ENCODE data around the gene NUDCD3. TPM values are rescaled to one million over a fixed set of nuclear protein-coding genes. Genes with fewer than 3 reads are reported as not detected.

Gene NUDCD3
- total RNA-seq, 4 donors from 2014 or later: 28.5 to 115 (median 52.6) TPM

GRCh38 chr7:44375236-44375699 lies 115.2 kb downstream of the NUDCD3 start:
- Histone ChIP-seq H3K4me1 (no peaks in the 10 kb centered on the region), H3K36me3 (no peaks in the 10 kb centered on the region), H3K27ac (no peak overlapping the region), H3K4me3 (no peak overlapping the region), H3K9me3 (no peaks in the 10 kb centered on the region), H3K27me3 (no peaks in the 10 kb centered on the region)
- DNase-seq: no peak
- no peak for TF ChIP-seq POLR2A (IDR thresholded peaks at IDR 0.05)
- TF ChIP-seq CTCF (IDR thresholded peaks at IDR 0.05): no peak
- intact Hi-C loops (cut with DNase I; ENCODE audit: low total_unique reads): no loop called here

- H3K9me3 ChIP-seq: no peaks in the 10 kb centered on the region
- intact Hi-C loops (cut with DNase I; ENCODE audit: low total_unique reads): no loop called here
- H3K36me3 ChIP-seq: no peaks in the 10 kb centered on the region
- no peak for DNase-seq
- no peaks in the 10 kb centered on the region for H3K4me1 ChIP-seq
- no peak overlapping the region for H3K4me3 ChIP-seq
- no peaks in the 10 kb centered on the region for H3K27me3 ChIP-seq
- no peak overlapping the region for H3K27ac ChIP-seq
- no peak for TF ChIP-seq CTCF (IDR thresholded peaks at IDR 0.05)
- TF ChIP-seq POLR2A (IDR thresholded peaks at IDR 0.05): no peak
These were observed 116.3 kb downstream of the NUDCD3 start for GRCh38 chr7:44374007-44374763.

GRCh38 chr7:44373418-44373740 lies 117.1 kb downstream of the NUDCD3 start:
- Histone ChIP-seq H3K4me3 (no peak overlapping the region), H3K4me1 (no peaks in the 10 kb centered on the region), H3K9me3 (no peaks in the 10 kb centered on the region), H3K36me3 (no peaks in the 10 kb centered on the region), H3K27me3 (no peaks in the 10 kb centered on the region), H3K27ac (no peak overlapping the region)
- TF ChIP-seq CTCF (IDR thresholded peaks at IDR 0.05) (no peak), POLR2A (IDR thresholded peaks at IDR 0.05) (no peak)
- no peak for DNase-seq
- intact Hi-C loops (cut with DNase I; ENCODE audit: low total_unique reads): no loop called here

- Histone ChIP-seq H3K36me3 (no peaks in the 10 kb centered on the region), H3K4me1 (no peaks in the 10 kb centered on the region), H3K4me3 (no peak overlapping the region), H3K27ac (no peak overlapping the region), H3K9me3 (no peaks in the 10 kb centered on the region), H3K27me3 (no peaks in the 10 kb centered on the region)
- TF ChIP-seq CTCF (IDR thresholded peaks at IDR 0.05) (no peak), POLR2A (IDR thresholded peaks at IDR 0.05) (no peak)
- DNase-seq: no peak
- intact Hi-C loops (cut with DNase I; ENCODE audit: low total_unique reads): no loop called here
These were observed 117.7 kb downstream of the NUDCD3 start for GRCh38 chr7:44372560-44373417.

GRCh38 chr7:44368885-44369284 lies 121.6 kb downstream of the NUDCD3 start:
- Histone ChIP-seq H3K27ac (no peak overlapping the region), H3K4me3 (no peak overlapping the region), H3K4me1 (no peaks in the 10 kb centered on the region), H3K36me3 (no peaks in the 10 kb centered on the region), H3K9me3 (no peaks in the 10 kb centered on the region), H3K27me3 (no peaks in the 10 kb centered on the region)
- DNase-seq: no peak
- intact Hi-C loops (cut with DNase I; ENCODE audit: low total_unique reads): no loop called here
- TF ChIP-seq CTCF (IDR thresholded peaks at IDR 0.05): no peak
- TF ChIP-seq POLR2A (IDR thresholded peaks at IDR 0.05): no peak

Data from uterus (tissue), 4 donors.